PC-9 (cell line): Measurements from ENCODE around the gene ACVR1. TPM values are rescaled to one million over a fixed set of nuclear protein-coding genes. Genes with fewer than 3 reads are reported as not detected.

Experiments
- BruUV-seq: library from RNA; stranded (reverse); fragments of 400-500 nt; replicated peaks from 2 replicates; lab custom pipeline; 2021; lab: Mats Ljungman, UMichigan
- CTCF ChIA-PET: fragments of 300-600 bp; sonication (Branson Sonifier 250); formaldehyde crosslinking; loops from one replicate; lab custom pipeline; 2022; ENCODE audit warnings: antibody characterized with exemption; lab: Charles Lee
- POLR2A ChIA-PET: fragments of 300-600 bp; sonication (Branson Sonifier 250); formaldehyde crosslinking; loops from one replicate; lab custom pipeline; 2022; ENCODE audit warnings: antibody characterized with exemption; ENCODE audit not compliant: unreplicated experiment; lab: Charles Lee
- DNase-seq, 2 experiments: peaks; one replicate each; pipeline versions ENCODE4 v3.0.0 to v3.0.0-alpha.2; 2015 to 2022; ENCODE audit warnings: mixed read lengths in 1 of 2
- H2AFZ ChIP-seq: fragments of 200-600 bp; sonication (generic); 2 replicates; pipeline ENCODE4 v1.8.1; 2017; ENCODE audit warnings: antibody characterized with exemption
- H3F3A ChIP-seq: fragments of 200-600 bp; sonication (generic); 2 replicates; pipeline ENCODE4 v1.8.1; 2017; ENCODE audit warnings: antibody characterized with exemption, mild to moderate bottlenecking, low read depth; ENCODE audit not compliant: insufficient read depth
- H3K27ac ChIP-seq: fragments of 200-600 bp; sonication (generic); 2 replicates; pipeline ENCODE4 v1.6.1; 2016; ENCODE audit warnings: mixed run types
- H3K27me3 ChIP-seq: fragments of 200-600 bp; sonication (generic); 2 replicates; pipeline ENCODE4 v1.6.1; 2016; ENCODE audit warnings: low read depth, mixed run types; ENCODE audit not compliant: insufficient read depth
- H3K36me3 ChIP-seq: fragments of 200-600 bp; sonication (generic); 2 replicates; pipeline ENCODE4 v1.6.1; 2016; ENCODE audit warnings: low read depth, mixed run types
- H3K4me1 ChIP-seq: fragments of 200-600 bp; sonication (generic); replicated peaks from 2 replicates; pipeline ENCODE4 v1.6.1; 2016; ENCODE audit warnings: mixed run types; ENCODE audit not compliant: insufficient read depth
- H3K4me2 ChIP-seq: fragments of 200-600 bp; sonication (generic); 2 replicates; pipeline ENCODE4 v1.6.1; 2017; ENCODE audit warnings: mixed run types
- H3K4me3 ChIP-seq: fragments of 200-600 bp; sonication (generic); 2 replicates; pipeline ENCODE4 v1.6.1; 2016; ENCODE audit warnings: mixed run types
- H3K79me2 ChIP-seq: fragments of 200-600 bp; sonication (generic); 2 replicates; pipeline ENCODE4 v1.6.1; 2017; ENCODE audit warnings: low read depth, mixed run types
- H3K9me2 ChIP-seq: fragments of 200-600 bp; sonication (generic); 2 replicates; pipeline ENCODE4 v1.8.1; 2017; ENCODE audit warnings: mild to moderate bottlenecking; ENCODE audit not compliant: insufficient read depth
- H3K9me3 ChIP-seq: fragments of 200-600 bp; sonication (generic); 2 replicates; pipeline ENCODE4 v1.8.1; 2016; ENCODE audit warnings: low read depth; ENCODE audit not compliant: insufficient read depth
- H4K20me1 ChIP-seq: fragments of 200-600 bp; sonication (generic); 2 replicates; pipeline ENCODE4 v1.8.1; 2017; ENCODE audit not compliant: insufficient read depth
- CTCF ChIP-seq: fragments of 200-600 bp; sonication (generic); conservative IDR thresholded peaks from 2 replicates; pipeline ENCODE4 v1.6.1; 2017; ENCODE audit warnings: mixed run types, antibody characterized with exemption, mild to moderate bottlenecking, moderate library complexity
- EZH2 ChIP-seq: fragments of 200-600 bp; sonication (generic); IDR thresholded peaks from 2 replicates; pipeline ENCODE4 v1.8.0; 2017; ENCODE audit warnings: antibody characterized with exemption, low read depth
- intact Hi-C: fragments of 100-400 bp; cut with micrococcal nuclease; formaldehyde crosslinking; loops from one replicate; pipeline ENCODE4 v1.10.0; 2022; ENCODE audit not compliant: unreplicated experiment
- total RNA-seq: library from RNA; stranded (reverse); gene quantifications from 2 replicates; pipeline ENCODE4 v1.2.3, GENCODE V29; 2021

The ACVR1 gene
- total RNA-seq, 1 experiment from 2014 or later, result 8.9 TPM

GRCh38 chr2:157691131-157691530, 185.0 kb downstream of the ACVR1 start:
- Histone ChIP-seq H3K9me3 (no peaks in the 10 kb centered on the region), H3K27me3 (no peaks in the 10 kb centered on the region), H3K4me3 (no peak overlapping the region), H3K4me1 (peaks cover 10% of the 10 kb centered on the region; the same call in 1 of the 2 replicates), H3K27ac (no peak overlapping the region), H3K79me2 (no peaks in the 10 kb centered on the region), H4K20me1 (no peaks in the 10 kb centered on the region), H3K4me2 (no peak overlapping the region), H3F3A (no peaks in the 10 kb centered on the region), H2AFZ (no peak overlapping the region), H3K9me2 (no peaks in the 10 kb centered on the region), H3K36me3 (no peaks in the 10 kb centered on the region)
- no TSS peak for BruUV-seq
- DNase-seq, result no peak
- intact Hi-C loops, result no loop called here
- ChIA-PET CTCF (no interaction called here), POLR2A (no interaction called here)
- no peak for TF ChIP-seq CTCF
- no peak for TF ChIP-seq EZH2

Other genes starting within 250 kb of the ACVR1 start
- gene ACVR1C, start 247.5 kb downstream of the ACVR1 start, total RNA-seq, result 0.04 and 0.30 TPM in 2 replicates
- gene UPP2, start 225.5 kb upstream of the ACVR1 start, total RNA-seq, result not detected in 2 replicates